GM19351 (cell line): Measurements from ENCODE around the gene COL27A1.

Experiments
- ATAC-seq: cut with Tn5 transposase; IDR thresholded peaks from one replicate; pipeline ENCODE4 v1.9.1; 2021; ENCODE audit warnings: mild to moderate bottlenecking, moderate library complexity; ENCODE audit not compliant: unreplicated experiment

The COL27A1 gene

GRCh38 chr9:114166103-114166470, 10.8 kb downstream of the COL27A1 start:
- ATAC-seq, result no peak

- ATAC-seq, result no peak
These were observed 11.6 kb downstream of the COL27A1 start for GRCh38 chr9:114166614-114167572.

- ATAC-seq, result no peak
These were observed 12.3 kb downstream of the COL27A1 start for GRCh38 chr9:114167591-114168091.

GRCh38 chr9:114168281-114169028, 13.1 kb downstream of the COL27A1 start:
- ATAC-seq, result no peak

- ATAC-seq, result no peak
These were observed 14.0 kb downstream of the COL27A1 start for GRCh38 chr9:114169029-114169951.

- ATAC-seq, result no peak
These were observed 14.8 kb downstream of the COL27A1 start for GRCh38 chr9:114169952-114170770.

- no peak for ATAC-seq
These were observed 15.6 kb downstream of the COL27A1 start for GRCh38 chr9:114170771-114171461.

GRCh38 chr9:114171500-114171899, 16.2 kb downstream of the COL27A1 start:
- ATAC-seq, result no peak

GRCh38 chr9:114172981-114173833, 17.9 kb downstream of the COL27A1 start:
- no peak for ATAC-seq

- ATAC-seq, result no peak
These were observed 19.2 kb downstream of the COL27A1 start for GRCh38 chr9:114174557-114174875.

- no peak for ATAC-seq
These were observed 19.8 kb downstream of the COL27A1 start for GRCh38 chr9:114174876-114175771.

GRCh38 chr9:114176624-114177291, 21.4 kb downstream of the COL27A1 start:
- ATAC-seq, result no peak

GRCh38 chr9:114177423-114178064, 22.2 kb downstream of the COL27A1 start:
- ATAC-seq, result no peak

- no peak for ATAC-seq
These were observed 22.7 kb downstream of the COL27A1 start for GRCh38 chr9:114178076-114178475.

- no peak for ATAC-seq
These were observed 23.6 kb downstream of the COL27A1 start for GRCh38 chr9:114178756-114179450.

GRCh38 chr9:114179516-114179915, 24.2 kb downstream of the COL27A1 start:
- ATAC-seq, result no peak
